ENCODE data around the gene NR1D2. TPM values are rescaled to one million over a fixed set of nuclear protein-coding genes. Genes with fewer than 3 reads are reported as not detected.
A peak's percentile ranks its signal among the peaks of the same experiment; 100 is the strongest.

NR1D2 gene
- total RNA-seq, 1 donor from 2014 or later: 20.7 TPM

GRCh38 chr3:23940775-23941174 lies 4.3 kb upstream of the NR1D2 start:
- no peak for FAIRE-seq
- H3K4me3 Mint-ChIP-seq (ENCODE audit: unreplicated experiment): no peak overlapping the region
- H3K4me1 Mint-ChIP-seq (ENCODE audit: low read depth, unreplicated experiment): peaks cover 5% of the 10 kb centered on the region

GRCh38 chr3:23941440-23941839 lies 3.6 kb upstream of the NR1D2 start:
- Mint-ChIP-seq H3K27ac (ENCODE audit: unreplicated experiment) (no peak overlapping the region), H3K4me3 (ENCODE audit: unreplicated experiment) (no peak overlapping the region), H3K27me3 (ENCODE audit: low read depth, unreplicated experiment) (no peaks in the 10 kb centered on the region), H3K36me3 (ENCODE audit: low read depth, unreplicated experiment) (peaks cover 2% of the 10 kb centered on the region), H3K9me3 (ENCODE audit: unreplicated experiment) (no peaks in the 10 kb centered on the region), H3K4me1 (ENCODE audit: low read depth, unreplicated experiment) (peaks cover 5% of the 10 kb centered on the region)
- FAIRE-seq (no peak), DNase-seq (ENCODE audit: low read depth) (no peak)
- Histone ChIP-seq H3K4me2 (ENCODE audit: low read length) (no peak overlapping the region), H3K4me3 (ENCODE audit: insufficient read depth, low read depth, low read length) (no peak overlapping the region), H3K27me3 (ENCODE audit: insufficient read depth, low read length) (peaks cover 6% of the 10 kb centered on the region), H3K27ac (ENCODE audit: low read depth, low read length) (no peak overlapping the region), H3K36me3 (ENCODE audit: insufficient read depth, low read length) (no peaks in the 10 kb centered on the region), H3K4me1 (ENCODE audit: insufficient read depth, low read length) (peaks cover 3% of the 10 kb centered on the region), H3K79me2 (ENCODE audit: insufficient read depth, low read length) (peaks cover 3% of the 10 kb centered on the region), H4K20me1 (ENCODE audit: insufficient read depth, low read length) (peaks cover 2% of the 10 kb centered on the region), H3K9me3 (ENCODE audit: insufficient read depth, low read depth, low read length) (no peaks in the 10 kb centered on the region), H2AFZ (ENCODE audit: low read depth, low read length) (no peak overlapping the region), H3K9ac (ENCODE audit: low read length) (no peak overlapping the region)
- TF ChIP-seq EZH2 (IDR thresholded peaks at IDR 0.05; ENCODE audit: insufficient read depth, low read length) (no peak), CTCF (IDR thresholded peaks at IDR 0.05; ENCODE audit: insufficient read depth, low read depth, low read length) (no peak)

More at GRCh38 chr3:23940775-23941174, 4.3 kb upstream of the NR1D2 start:
- Histone ChIP-seq H4K20me1 (ENCODE audit: insufficient read depth, low read length) (no peaks in the 10 kb centered on the region), H3K36me3 (ENCODE audit: insufficient read depth, low read length) (no peaks in the 10 kb centered on the region), H3K4me3 (ENCODE audit: insufficient read depth, low read depth, low read length) (no peak overlapping the region), H3K27ac (ENCODE audit: low read depth, low read length) (no peak overlapping the region), H3K79me2 (ENCODE audit: insufficient read depth, low read length) (no peaks in the 10 kb centered on the region), H2AFZ (ENCODE audit: low read depth, low read length) (no peak overlapping the region), H3K9me3 (ENCODE audit: insufficient read depth, low read depth, low read length) (no peaks in the 10 kb centered on the region), H3K4me2 (ENCODE audit: low read length) (no peak overlapping the region), H3K27me3 (ENCODE audit: insufficient read depth, low read length) (peaks cover 6% of the 10 kb centered on the region), H3K9ac (ENCODE audit: low read length) (no peak overlapping the region), H3K4me1 (ENCODE audit: insufficient read depth, low read length) (no peaks in the 10 kb centered on the region)
- Mint-ChIP-seq H3K27me3 (ENCODE audit: low read depth, unreplicated experiment) (no peaks in the 10 kb centered on the region), H3K9me3 (ENCODE audit: unreplicated experiment) (no peaks in the 10 kb centered on the region), H3K27ac (ENCODE audit: unreplicated experiment) (peak overlapping the region; percentile 41), H3K36me3 (ENCODE audit: low read depth, unreplicated experiment) (peaks cover 2% of the 10 kb centered on the region)
- TF ChIP-seq CTCF (IDR thresholded peaks at IDR 0.05; ENCODE audit: insufficient read depth, low read depth, low read length) (no peak), EZH2 (IDR thresholded peaks at IDR 0.05; ENCODE audit: insufficient read depth, low read length) (no peak)
- no peak for DNase-seq (ENCODE audit: low read depth)

- Histone ChIP-seq H3K4me3 (ENCODE audit: insufficient read depth, low read depth, low read length) (no peak overlapping the region), H3K9ac (ENCODE audit: low read length) (no peak overlapping the region), H3K9me3 (ENCODE audit: insufficient read depth, low read depth, low read length) (no peaks in the 10 kb centered on the region), H2AFZ (ENCODE audit: low read depth, low read length) (no peak overlapping the region), H3K4me1 (ENCODE audit: insufficient read depth, low read length) (peaks cover 14% of the 10 kb centered on the region), H3K27ac (ENCODE audit: low read depth, low read length) (no peak overlapping the region), H3K4me2 (ENCODE audit: low read length) (no peak overlapping the region), H4K20me1 (ENCODE audit: insufficient read depth, low read length) (peaks cover 8% of the 10 kb centered on the region), H3K27me3 (ENCODE audit: insufficient read depth, low read length) (peaks cover 6% of the 10 kb centered on the region), H3K79me2 (ENCODE audit: insufficient read depth, low read length) (peaks cover 5% of the 10 kb centered on the region), H3K36me3 (ENCODE audit: insufficient read depth, low read length) (no peaks in the 10 kb centered on the region)
- TF ChIP-seq EZH2 (IDR thresholded peaks at IDR 0.05; ENCODE audit: insufficient read depth, low read length) (no peak), CTCF (IDR thresholded peaks at IDR 0.05; ENCODE audit: insufficient read depth, low read depth, low read length) (no peak)
- DNase-seq (ENCODE audit: low read depth) (no peak), FAIRE-seq (no peak)
- Mint-ChIP-seq H3K9me3 (ENCODE audit: unreplicated experiment) (no peaks in the 10 kb centered on the region), H3K4me1 (ENCODE audit: low read depth, unreplicated experiment) (peaks cover 10% of the 10 kb centered on the region), H3K36me3 (ENCODE audit: low read depth, unreplicated experiment) (peaks cover 2% of the 10 kb centered on the region), H3K4me3 (ENCODE audit: unreplicated experiment) (no peak overlapping the region), H3K27me3 (ENCODE audit: low read depth, unreplicated experiment) (no peaks in the 10 kb centered on the region), H3K27ac (ENCODE audit: unreplicated experiment) (no peak overlapping the region)
These were observed 2.5 kb upstream of the NR1D2 start for GRCh38 chr3:23942546-23942945.
